Osteocyte (in vitro differentiated cells): ENCODE data around the gene PAK5. TPM values are rescaled to one million over a fixed set of nuclear protein-coding genes. Genes with fewer than 3 reads are reported as not detected.
A peak's percentile ranks its signal among the peaks of the same experiment; 100 is the strongest.

ENCODE experiments used
- DNase-seq: peaks from one replicate; pipeline ENCODE4 v3.0.0; 2021; ENCODE audit warnings: mixed read lengths; ENCODE audit not compliant: unreplicated experiment; ENCODE audit errors: extremely low spot score
- H3K27ac Mint-ChIP-seq: one replicate; pipeline ENCODE4 v1.8.0; 2021; ENCODE audit warnings: mild to moderate bottlenecking, mixed read lengths; ENCODE audit not compliant: unreplicated experiment
- H3K27me3 Mint-ChIP-seq: one replicate; pipeline ENCODE4 v1.8.0; 2021; ENCODE audit warnings: mixed read lengths; ENCODE audit not compliant: unreplicated experiment
- H3K36me3 Mint-ChIP-seq: one replicate; pipeline ENCODE4 v1.8.0; 2021; ENCODE audit warnings: mixed read lengths; ENCODE audit not compliant: unreplicated experiment
- H3K4me1 Mint-ChIP-seq: one replicate; pipeline ENCODE4 v1.8.0; 2021; ENCODE audit warnings: mixed read lengths; ENCODE audit not compliant: unreplicated experiment
- H3K4me3 Mint-ChIP-seq: one replicate; pipeline ENCODE4 v1.8.0; 2021; ENCODE audit warnings: mild to moderate bottlenecking, moderate library complexity, mixed read lengths; ENCODE audit not compliant: unreplicated experiment
- H3K9me3 Mint-ChIP-seq: one replicate; pipeline ENCODE4 v1.8.0; 2021; ENCODE audit warnings: mixed read lengths; ENCODE audit not compliant: unreplicated experiment
- total RNA-seq: library from RNA; stranded (reverse); gene quantifications from 2 replicates; pipeline ENCODE4 v1.2.1, GENCODE V29; 2021
- TF ChIP-seq, protein P1 (sequence below): fragments of 200-600 bp; sonication (generic); IDR thresholded peaks from 2 replicates; pipeline ENCODE4 v1.5.0; 2021; ENCODE audit warnings: antibody characterized with exemption, mild to moderate bottlenecking, moderate library complexity

Gene PAK5
- total RNA-seq, 1 donor from 2014 or later, result not detected

DNA sequence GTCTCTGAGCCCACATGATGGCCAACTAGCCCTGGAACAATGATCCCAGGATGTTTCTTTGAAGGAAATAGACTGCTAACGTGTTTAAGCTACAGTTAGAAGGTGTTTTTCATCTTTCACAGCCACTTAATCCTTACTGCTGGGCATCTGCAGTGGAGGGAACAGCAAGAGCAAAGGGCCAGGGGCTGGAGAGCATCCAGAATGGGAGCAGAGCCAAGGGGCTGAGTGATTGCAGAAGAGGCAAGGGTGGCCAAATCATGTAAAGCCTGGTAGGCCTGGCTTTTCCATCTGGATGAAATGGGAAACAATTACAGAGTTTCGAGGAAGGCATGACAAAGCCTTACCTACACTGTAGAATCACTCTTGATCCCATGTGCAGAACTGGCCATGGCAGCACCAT is 343.2 kb downstream of the PAK5 start:
- TF ChIP-seq, protein P1, sequence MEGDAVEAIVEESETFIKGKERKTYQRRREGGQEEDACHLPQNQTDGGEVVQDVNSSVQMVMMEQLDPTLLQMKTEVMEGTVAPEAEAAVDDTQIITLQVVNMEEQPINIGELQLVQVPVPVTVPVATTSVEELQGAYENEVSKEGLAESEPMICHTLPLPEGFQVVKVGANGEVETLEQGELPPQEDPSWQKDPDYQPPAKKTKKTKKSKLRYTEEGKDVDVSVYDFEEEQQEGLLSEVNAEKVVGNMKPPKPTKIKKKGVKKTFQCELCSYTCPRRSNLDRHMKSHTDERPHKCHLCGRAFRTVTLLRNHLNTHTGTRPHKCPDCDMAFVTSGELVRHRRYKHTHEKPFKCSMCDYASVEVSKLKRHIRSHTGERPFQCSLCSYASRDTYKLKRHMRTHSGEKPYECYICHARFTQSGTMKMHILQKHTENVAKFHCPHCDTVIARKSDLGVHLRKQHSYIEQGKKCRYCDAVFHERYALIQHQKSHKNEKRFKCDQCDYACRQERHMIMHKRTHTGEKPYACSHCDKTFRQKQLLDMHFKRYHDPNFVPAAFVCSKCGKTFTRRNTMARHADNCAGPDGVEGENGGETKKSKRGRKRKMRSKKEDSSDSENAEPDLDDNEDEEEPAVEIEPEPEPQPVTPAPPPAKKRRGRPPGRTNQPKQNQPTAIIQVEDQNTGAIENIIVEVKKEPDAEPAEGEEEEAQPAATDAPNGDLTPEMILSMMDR, result no peak
- Mint-ChIP-seq H3K9me3 (peaks cover 15% of the 10 kb centered on the region), H3K4me1 (peaks cover 19% of the 10 kb centered on the region), H3K4me3 (no peak overlapping the region), H3K27ac (no peak overlapping the region), H3K36me3 (no peaks in the 10 kb centered on the region), H3K27me3 (peaks cover 5% of the 10 kb centered on the region)
- DNase-seq, result no peak

DNA sequence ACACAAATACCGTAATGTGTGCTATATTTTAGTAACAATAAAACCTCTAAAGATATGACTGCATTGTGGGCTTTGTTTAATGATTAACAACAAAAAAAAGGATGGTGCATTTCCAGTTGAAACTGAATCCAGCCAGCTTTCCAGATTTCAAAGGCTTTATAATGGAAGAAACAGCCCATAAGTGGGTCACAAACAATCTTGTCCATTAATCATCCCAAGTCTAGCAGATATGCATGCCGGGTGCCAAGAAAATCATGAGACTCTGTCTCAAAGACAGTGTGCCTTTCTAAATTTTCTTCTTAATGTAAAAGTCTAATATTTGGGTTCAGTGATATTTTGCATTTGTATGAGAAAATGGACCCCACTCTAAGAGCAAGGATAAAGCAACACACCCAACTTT is 345.1 kb downstream of the PAK5 start:
- Mint-ChIP-seq H3K27ac (no peak overlapping the region), H3K9me3 (peaks cover 18% of the 10 kb centered on the region), H3K4me3 (no peak overlapping the region), H3K4me1 (peaks cover 24% of the 10 kb centered on the region), H3K27me3 (peaks cover 5% of the 10 kb centered on the region), H3K36me3 (no peaks in the 10 kb centered on the region)
- DNase-seq, result no peak
- TF ChIP-seq, protein P1, result no peak

DNA sequence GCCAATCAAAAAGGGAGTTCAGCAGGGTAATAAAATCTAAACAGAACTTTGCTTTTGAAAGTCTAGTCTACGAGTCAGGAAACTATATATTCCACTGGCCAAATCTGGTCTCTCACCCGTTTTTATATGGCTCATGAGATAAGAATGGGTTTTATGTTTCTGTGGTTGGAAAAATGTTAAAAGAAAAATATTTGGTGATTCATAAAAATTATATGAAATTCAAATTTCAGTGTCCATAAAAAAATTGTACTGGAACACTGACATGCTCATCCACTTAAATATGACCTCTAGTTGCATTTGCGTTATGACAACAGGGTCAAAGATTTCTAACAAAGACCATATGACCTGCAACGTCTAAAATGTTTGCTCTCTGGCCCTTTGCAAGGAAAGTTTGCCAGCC is 346.8 kb downstream of the PAK5 start:
- no peak for DNase-seq
- TF ChIP-seq, protein P1, result no peak
- Mint-ChIP-seq H3K4me3 (no peak overlapping the region), H3K27ac (peak overlapping the region; percentile 52), H3K4me1 (peaks cover 34% of the 10 kb centered on the region), H3K36me3 (no peaks in the 10 kb centered on the region), H3K9me3 (peaks cover 18% of the 10 kb centered on the region), H3K27me3 (peaks cover 2% of the 10 kb centered on the region)

DNA sequence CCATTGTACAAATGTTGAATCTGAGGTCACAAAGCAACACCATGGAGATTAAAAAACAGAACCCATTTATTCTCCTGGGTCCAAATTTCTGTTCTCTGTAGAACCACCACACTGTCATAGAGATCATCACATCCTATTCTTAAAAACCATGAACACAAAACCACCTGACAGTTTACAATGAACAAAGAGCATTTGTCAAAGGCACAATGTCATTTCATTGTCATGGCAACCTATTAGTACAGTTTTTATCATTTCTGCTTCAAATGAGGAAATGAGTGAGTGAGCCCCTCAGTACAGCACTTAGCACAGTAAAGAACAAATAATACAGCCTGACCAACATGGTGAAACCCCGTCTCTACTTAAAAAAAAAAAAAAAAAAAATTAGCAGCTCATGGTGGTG is 347.6 kb downstream of the PAK5 start:
- no peak overlapping the region for H3K4me3 Mint-ChIP-seq
- DNase-seq, result no peak
- H3K4me1 Mint-ChIP-seq, result peaks cover 36% of the 10 kb centered on the region
- H3K27me3 Mint-ChIP-seq, result no peaks in the 10 kb centered on the region
- H3K36me3 Mint-ChIP-seq, result no peaks in the 10 kb centered on the region
- TF ChIP-seq, protein P1, result no peak
- no peak overlapping the region for H3K27ac Mint-ChIP-seq
- H3K9me3 Mint-ChIP-seq, result peaks cover 18% of the 10 kb centered on the region

DNA sequence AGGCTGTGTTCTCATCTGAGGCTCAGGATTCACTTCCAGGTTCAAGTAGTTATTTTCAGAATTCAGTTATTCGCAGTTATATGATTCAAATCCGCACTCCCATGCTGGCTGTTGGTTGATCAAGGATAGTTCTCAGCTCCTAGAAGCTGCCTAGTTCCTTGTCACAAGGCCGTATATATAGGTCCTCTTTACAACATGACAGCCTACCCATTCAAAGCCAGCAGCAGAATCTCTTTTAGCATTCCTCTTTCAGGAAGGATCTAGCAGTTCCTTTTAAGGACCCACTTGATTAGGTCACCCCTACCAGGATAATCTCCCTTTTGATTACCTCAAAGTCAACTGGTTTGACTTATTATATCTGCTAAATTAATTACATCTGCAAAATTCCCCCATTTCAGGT is 348.2 kb downstream of the PAK5 start:
- H3K36me3 Mint-ChIP-seq, result no peaks in the 10 kb centered on the region
- no peak overlapping the region for H3K27ac Mint-ChIP-seq
- no peak overlapping the region for H3K4me3 Mint-ChIP-seq
- peaks cover 39% of the 10 kb centered on the region for H3K4me1 Mint-ChIP-seq
- no peak for DNase-seq
- H3K27me3 Mint-ChIP-seq, result no peaks in the 10 kb centered on the region
- TF ChIP-seq, protein P1, result no peak
- peaks cover 14% of the 10 kb centered on the region for H3K9me3 Mint-ChIP-seq
